IPS-NIHi7 (cell line): ENCODE data around the gene ITIH4.

ENCODE experiments used
- DNase-seq: peaks from one replicate; pipeline ENCODE4 v3.0.0; 2012; ENCODE audit warnings: mixed read lengths; ENCODE audit errors: extremely low spot score

Gene ITIH4

DNA sequence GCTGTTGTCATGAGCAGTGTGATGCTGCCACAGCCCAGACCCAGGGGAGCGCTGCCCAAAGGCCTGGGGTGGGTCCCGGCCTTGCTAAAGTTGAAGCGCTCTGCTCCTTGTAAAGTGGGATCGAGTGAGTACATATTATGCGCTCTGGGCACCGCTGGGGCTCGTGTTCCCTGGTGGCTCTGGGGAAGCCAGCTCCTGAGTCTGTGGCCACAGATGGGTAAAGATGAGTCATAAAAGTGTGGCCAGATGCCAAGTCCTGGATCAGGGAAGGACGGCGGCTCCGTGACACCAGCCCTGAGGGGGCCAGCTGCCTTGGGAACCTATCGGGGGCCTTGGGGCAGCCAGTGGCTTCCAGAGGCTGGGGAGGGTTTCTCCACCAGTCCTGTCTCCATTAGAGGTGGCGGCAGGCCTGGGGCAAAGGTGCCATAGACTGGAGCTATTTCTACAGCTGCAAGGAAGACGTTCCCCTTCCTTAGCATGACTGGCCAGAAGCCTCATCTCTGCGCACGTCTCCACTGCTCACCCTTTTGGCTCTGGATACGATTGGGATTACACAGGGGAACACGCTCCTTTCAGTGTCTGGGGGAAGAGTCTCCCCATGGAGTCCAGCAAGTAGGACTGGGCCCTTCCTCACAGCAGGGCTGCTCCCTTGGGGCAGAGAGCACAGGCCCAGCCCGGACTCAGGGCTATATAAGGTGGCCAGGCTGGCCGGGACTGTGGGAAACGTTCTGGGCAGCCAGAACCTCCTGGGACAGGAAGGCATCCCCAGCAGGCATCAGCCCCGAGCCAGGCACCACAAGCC lies 1.2 kb upstream of the ITIH4 start:
- no peak for DNase-seq

DNA sequence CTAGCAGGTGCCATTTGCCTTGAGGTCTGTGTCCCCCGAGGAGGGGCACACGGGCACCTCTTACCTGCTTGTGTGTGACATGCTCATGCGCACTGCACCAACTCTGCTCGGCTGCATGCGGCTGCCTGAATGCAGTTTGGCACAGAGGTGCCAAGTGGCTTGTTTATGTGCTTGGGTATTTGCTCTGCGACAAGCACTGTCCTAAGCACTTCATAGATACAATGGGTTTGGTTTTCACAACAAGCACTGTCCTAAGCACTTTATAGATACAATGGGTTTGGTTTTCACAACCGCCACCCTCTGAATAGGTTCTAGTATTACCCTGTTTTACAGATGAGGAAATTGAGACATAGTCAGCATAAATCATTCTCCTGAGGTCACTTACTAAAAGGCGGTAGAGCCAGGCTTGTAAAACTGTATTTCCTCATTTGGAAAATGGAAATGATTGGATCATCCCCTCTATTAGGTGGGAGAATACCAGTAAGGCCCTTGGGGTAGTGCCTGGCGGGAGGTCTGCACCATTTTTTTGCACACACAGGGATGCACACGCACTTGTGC lies 487 bp downstream of the ITIH4 start:
- no peak for DNase-seq

- DNase-seq: no peak
Observed at GRCh38 chr3:52829482-52829881, 990 bp downstream of the ITIH4 start.

DNA sequence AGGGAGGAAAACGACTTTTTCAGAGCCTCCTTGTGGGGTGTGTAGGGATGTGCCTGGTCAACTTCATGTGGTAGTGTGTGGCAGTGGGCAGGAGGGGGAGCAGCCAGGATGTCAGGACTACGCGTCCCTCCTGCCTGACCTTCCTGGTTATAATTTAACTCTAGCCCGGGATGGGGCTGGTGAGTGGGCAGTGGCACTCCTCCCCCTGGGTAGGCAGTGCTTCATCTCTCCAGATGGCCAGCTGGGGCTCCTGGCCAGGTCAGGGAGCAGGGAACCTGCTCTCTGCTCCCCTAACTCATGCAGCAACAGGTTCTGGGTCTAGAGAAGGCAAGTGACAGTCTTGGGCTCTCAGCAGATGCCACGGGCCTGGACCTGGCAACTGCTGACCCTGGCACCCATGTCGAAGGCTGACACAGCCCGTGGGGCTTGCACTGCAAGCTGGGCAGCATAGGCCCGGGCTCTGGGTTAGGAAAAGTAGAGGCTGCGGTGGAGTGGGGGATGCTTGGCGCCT lies 2.6 kb downstream of the ITIH4 start:
- DNase-seq: peak; percentile 43

- DNase-seq: no peak
Observed at GRCh38 chr3:52827441-52827840, 3.0 kb downstream of the ITIH4 start.

DNA sequence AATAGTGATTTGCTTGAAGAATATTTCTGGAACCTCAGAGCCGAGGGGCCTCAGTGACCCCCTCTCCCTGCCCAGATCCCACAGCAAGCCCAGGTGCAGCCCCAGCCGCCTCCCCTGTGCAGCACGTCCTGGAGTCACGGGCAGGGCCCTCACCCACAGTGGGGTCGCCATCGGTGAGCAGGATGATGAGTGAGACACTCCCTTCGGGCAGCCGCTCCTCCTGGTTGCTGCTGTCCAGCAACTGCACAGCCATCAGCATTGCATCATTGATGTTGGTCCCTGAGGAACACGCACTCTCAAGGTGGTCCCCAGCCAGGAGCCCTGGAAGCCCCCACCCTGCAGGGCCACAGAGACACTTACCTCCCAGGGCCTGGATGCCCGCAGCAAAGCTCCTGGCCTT lies 6.4 kb downstream of the ITIH4 start:
- DNase-seq: no peak

DNA sequence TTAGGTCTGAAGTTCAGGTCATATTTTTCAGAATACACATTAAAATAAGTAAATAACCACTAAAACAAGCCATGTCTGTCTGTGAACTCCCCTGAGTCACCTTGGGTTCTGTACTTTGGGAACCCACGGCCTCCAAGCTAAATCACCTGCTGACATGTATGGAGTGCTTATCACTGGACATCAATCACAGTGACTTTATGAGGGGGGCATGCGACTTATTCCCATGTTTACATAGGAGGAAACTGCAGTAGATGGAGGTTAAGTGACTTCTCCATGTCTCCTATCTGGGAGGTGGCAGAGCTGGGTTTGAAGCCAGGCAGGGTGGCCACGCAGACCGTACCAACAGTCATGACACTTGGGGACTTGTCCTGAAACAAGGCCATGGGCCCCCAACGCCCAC lies 8.1 kb downstream of the ITIH4 start:
- no peak for DNase-seq

GRCh38 chr3:52820736-52821135 lies 9.7 kb downstream of the ITIH4 start:
- peak; percentile 92 for DNase-seq

GRCh38 chr3:52819936-52820335 lies 10.5 kb downstream of the ITIH4 start:
- no peak for DNase-seq

- DNase-seq: no peak
Observed at GRCh38 chr3:52817860-52818259, 12.6 kb downstream of the ITIH4 start.

DNA sequence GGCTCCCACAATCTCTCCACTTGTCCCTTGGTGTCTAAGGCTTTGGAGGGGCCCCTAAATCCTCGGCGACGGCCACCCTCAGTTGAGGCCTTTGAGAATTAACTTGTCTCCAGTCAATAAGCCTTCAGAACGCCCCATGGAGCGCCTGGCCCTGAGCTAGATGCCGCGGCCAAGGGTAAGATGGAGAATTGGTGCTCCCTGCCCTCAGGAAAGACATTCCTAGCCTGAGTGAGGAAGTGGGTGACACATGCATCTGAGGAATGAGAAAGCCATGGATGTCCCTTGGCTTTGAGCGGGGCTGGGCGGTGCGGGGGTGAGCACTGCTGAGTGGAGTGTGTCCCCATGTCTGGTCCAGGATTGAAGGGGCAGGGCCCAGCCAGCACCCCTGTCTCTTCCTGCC lies 13.3 kb downstream of the ITIH4 start:
- no peak for DNase-seq

- no peak for DNase-seq
Observed at GRCh38 chr3:52816654-52817053, 13.8 kb downstream of the ITIH4 start.

GRCh38 chr3:52816199-52816598 lies 14.3 kb downstream of the ITIH4 start:
- DNase-seq: no peak

GRCh38 chr3:52813810-52814209 lies 16.7 kb downstream of the ITIH4 start:
- no peak for DNase-seq

DNA sequence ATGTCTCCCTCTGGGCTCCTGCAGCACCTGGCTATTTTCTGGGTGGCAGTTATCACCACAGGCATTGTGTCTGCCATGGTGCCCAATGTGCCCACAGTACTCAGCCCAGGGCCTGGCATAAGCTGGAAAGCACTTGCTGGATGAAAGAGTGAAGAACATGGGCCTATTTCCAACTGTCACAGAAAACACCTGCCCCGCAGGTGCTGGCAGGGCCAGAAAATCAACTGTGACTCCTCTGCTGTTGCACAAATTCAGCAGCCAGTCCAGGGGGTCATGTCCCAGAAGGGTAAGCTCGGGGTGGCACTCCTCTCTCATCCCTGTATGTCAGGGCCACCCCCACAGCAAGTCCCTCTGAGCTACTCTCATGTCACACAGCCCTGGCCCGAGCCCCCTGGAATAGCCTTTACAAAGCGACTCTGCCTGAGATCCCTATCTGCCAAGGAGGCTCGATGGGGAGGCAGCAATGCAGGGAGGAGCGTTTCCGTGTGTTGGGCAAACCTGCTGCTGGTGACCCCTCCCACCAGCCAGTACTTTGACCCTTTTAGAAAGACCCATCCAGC lies 18.9 kb downstream of the ITIH4 start:
- DNase-seq: no peak

- no peak for DNase-seq
Observed at GRCh38 chr3:52810923-52811322, 19.5 kb downstream of the ITIH4 start.

- no peak for DNase-seq
Observed at GRCh38 chr3:52809662-52810377, 20.7 kb downstream of the ITIH4 start.

DNA sequence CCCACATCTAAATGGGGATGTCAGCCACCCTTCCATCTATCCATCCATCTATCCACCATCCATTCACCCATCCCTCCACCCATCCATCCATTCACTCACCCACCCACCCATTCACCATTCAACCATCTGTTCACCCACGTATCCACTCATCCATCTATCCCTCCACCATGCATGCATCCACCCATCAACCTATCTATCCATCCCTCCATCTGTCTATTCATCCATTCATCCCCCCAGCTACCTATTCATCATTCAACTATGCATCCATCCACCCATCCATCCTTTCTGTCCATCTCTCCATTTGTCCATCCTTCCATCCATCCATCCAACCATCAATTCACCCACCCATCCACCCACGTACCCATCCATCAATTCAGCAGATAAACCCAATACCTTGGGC lies 21.3 kb downstream of the ITIH4 start:
- DNase-seq: no peak

DNA sequence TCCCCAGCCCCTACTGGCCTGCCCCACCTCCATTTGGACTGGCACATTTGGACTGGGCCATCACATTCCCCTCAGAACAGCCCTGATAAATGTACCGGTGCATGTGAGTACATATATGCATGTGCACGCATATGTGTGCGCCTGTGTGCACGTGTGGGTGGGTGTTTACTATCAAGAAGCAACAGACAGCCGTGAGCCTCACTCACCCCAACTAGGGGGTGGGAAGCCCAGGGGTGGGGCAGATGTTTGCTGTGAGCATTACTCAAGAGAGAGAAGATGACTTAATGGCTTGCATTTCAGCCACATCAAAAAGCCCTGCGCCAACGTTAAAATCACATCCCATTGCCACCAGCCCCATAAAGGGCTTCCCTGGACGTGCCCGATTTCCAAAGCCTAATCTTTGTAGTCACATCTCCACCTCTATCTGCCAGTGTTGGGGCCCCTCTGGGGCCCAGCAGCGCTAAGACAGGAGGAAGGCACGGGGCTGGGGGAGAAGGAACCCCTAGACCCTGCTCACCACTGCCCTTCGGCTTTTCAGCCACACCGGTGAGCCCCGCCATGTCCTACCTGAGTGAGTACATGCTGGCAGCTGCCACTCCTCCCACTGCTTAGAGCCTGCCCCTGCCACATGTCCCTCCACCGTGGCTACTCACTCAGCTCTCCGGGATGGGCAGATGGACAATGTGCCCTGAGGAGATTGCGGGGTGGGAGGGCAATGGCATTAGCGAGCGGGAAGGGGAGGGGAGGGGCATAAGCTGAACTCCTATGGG lies 25.0 kb downstream of the ITIH4 start:
- no peak for DNase-seq

- DNase-seq: no peak
Observed at GRCh38 chr3:52801839-52802238, 28.6 kb downstream of the ITIH4 start.

DNA sequence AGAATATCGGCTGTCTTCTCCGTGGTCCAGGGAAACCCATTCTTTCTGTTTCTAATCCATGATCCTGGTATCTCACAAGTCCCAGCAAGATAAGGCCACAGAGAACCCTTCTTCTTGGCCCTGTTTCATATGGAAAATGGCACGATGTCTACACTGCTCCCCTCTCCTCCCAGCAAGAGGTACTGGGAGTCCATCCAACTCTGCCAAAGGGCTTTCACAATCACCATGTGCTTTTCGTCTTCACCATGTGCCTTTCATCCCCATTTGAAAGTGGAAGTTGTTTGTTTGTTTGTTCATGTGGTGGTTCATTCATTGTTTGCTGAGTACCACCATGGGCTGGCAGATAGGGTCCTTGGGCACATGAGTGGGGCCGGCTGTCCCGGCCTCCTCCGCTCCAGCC lies 30.4 kb downstream of the ITIH4 start:
- no peak for DNase-seq

DNA sequence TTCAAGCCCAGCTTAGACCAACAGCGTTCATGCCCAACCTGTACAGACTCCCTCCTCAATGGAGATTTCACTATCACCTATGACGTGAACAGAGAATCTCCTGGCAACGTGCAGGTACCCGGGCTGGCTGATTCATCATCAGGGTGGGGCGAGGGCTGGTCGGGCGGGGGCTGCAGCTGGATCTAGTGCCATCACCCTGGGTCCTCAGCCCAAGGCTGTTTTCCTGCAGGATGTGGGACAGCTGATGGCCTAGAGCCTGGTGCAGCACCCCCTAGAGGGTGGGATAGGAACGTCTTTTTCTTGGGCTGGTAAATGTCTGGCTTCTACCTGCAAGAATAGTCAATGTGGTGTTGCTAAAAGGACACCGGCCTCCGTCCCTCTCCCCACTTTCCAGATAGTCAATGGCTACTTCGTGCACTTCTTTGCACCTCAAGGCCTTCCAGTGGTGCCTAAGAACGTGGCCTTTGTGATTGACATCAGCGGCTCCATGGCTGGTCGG lies 31.4 kb downstream of the ITIH4 start:
- peak; percentile 95 for DNase-seq
